NCI-H2107 treated with DMSO at 0.1 percent for 48 hours (cell line): ENCODE measurements around the gene RHOH.
"Not testable (repeated sequence)": the region's sequence is repeated elsewhere in the genome, so short reads cannot be mapped to it uniquely, and the experiment has no call there.

ENCODE experiments used
- DNase-seq: peaks from one replicate; lab custom pipeline; 2025; ENCODE audit not compliant: unreplicated experiment; lab: John Stamatoyannopoulos, UW

RHOH gene

DNA sequence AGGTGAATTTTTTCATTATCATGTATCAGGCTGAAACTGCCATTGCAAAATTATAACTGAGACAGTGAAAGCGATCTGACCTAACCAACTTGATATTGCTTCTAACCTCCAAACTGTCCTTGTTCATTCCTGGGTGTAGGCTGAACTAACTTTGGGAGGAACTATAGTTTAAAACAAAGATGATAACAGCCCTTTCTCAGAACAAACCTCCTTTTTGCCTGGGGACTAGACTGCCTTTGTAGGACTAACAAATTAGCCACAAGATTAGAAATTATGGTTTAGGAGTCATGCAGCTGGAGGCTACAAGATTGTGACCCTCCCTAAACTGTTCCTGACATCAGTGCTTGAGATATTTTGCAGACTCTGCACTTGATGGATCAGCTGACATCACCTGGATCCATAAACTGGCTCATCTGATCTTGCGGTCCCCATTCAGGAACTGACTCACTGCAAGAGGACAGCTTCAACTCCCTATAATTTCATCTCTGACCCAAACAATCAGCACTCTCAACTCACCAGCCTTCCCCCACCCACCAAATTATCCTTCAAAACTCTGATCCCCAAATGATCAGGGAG, 93.9 kb downstream of the RHOH start:
- DNase-seq: not testable (repeated sequence)

DNA sequence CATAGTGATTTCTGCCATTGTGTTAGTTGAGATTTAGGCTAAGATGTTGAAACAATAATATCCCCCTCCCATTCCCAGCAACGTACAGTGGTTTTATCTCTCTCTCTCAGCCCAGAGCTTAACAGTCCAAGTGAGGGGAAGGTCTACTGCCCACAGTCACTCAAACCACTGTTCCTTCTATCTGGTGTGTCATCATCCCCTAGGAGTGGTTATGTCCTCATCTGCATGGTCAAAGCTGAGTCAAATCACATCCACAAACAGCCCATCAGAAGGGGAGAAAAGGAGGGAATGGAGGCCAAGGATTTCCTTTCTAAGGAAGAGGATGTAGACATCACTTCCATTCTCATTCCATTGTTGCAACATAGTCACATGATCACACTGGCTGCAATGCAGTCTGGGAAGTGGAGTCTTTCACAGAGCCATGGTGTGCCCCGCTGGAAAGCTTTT, 95.5 kb downstream of the RHOH start:
- no peak for DNase-seq

DNA sequence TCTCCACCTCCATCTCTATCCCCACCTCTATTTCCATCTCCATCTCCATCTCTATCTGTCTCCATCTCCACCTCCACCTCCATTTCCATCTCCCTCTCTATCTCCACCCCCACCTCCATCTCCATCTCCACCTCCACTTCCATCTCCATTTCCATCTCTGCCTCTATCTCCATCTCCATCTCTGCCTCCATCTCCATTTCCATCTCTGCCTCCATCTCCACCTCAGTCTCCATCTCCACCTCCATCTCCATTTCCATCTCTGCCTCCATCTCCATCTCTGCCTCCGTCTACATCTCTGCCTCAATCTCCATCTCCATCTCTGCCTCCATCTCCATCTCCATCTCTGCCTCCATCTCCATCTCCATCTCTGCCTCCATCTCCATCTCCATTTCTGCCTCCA, 97.5 kb downstream of the RHOH start:
- no peak for DNase-seq

DNA sequence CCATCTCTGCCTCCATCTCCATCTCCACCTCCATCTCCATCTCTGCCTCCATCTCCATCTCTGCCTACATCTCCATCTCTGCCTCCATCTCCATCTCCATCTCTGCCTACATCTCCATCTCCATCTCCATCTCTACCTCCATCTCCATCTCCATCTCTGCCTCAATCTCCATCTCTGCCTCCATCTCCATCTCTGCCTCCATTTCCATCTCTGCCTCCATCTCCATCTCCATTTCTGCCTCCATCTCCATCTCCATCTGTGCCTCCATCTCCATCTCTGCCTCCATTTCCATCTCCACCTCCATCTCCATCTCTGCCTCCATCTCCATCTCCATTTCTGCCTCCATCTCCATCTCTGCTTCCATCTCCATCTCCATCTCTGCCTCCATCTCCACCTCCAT, 98.2 kb downstream of the RHOH start:
- not testable (repeated sequence) for DNase-seq

DNA sequence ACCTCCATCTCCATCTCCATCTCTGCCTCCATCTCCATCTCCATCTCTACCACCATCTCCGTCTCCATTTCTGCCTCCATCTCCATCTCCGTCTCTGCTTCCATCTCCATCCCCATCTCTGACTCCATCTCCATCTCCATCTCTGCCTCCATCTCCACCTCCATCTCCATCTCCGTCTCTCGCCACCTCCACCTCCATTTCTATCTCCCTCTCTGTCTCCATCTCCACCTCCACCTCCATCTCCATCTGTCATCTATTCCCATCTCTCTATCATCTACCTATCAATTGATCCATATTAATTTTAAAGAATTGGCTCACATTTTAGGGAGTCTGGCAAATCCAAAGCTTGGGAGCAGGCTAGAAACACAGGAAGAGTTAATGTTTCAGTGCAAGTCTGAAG, 98.7 kb downstream of the RHOH start:
- DNase-seq: no peak
